K562 (cell line): ENCODE measurements around the gene ANKRD12. TPM values are rescaled to one million over a fixed set of nuclear protein-coding genes. Genes with fewer than 3 reads are reported as not detected.
A peak's percentile ranks its signal among the peaks of the same experiment; 100 is the strongest.

ENCODE experiments used
- KDM4B ChIP-seq, 2 experiments: fragments of 450-650 bp in 1 of 2; sonication (generic) in 1 of 2; IDR thresholded peaks; 2 replicates each; pipeline ENCODE4 v1.6.1; 2016 to 2017; ENCODE audit warnings: borderline replicate concordance in 2 of 2, antibody characterized with exemption in 1 of 2, low read depth in 1 of 2, mild to moderate bottlenecking in 1 of 2
- PML ChIP-seq: IDR thresholded peaks from 2 replicates; pipeline ENCODE4 v1.6.1; 2012; ENCODE audit warnings: low read length, inconsistent platforms
- POLR2AphosphoS5 ChIP-seq: IDR thresholded peaks from 2 replicates; pipeline ENCODE4 v1.6.1; 2011; ENCODE audit warnings: mild to moderate bottlenecking, low read depth, low read length, moderate library complexity; ENCODE audit not compliant: control insufficient read depth, insufficient read depth
- polyA plus RNA-seq, 8 experiments: library from polyadenylated mRNA; depleted of rRNA in 4 of 8; stranded (reverse) in 5 of 8; unstranded in 3 of 8; fragments of >200 nt; fragmentation: Nextera tagmentation in 2 of 8; fragmentation: Illumina TruSeq in 1 of 8; extraction: Ambion mirVana in 2 of 8; extraction: Trizol in 1 of 8; gene quantifications; 2 replicates each; pipeline versions ENCODE4 v1.2.1 to v1.2.3, GENCODE V29; 2011 to 2014; ENCODE audit warnings: inconsistent platforms in 1 of 8, missing spikeins in 1 of 8
- total RNA-seq, 7 experiments: library from RNA; depleted of rRNA in 6 of 7; stranded (reverse); fragments of >200 nt in 6 of 7; fragmentation: Illumina TruSeq in 2 of 7; extraction: Trizol in 2 of 7; gene quantifications; 2 replicates each; pipeline versions ENCODE4 v1.2.1 to v1.2.3, GENCODE V29; 2011 to 2021; ENCODE audit warnings: low replicate concordance in 1 of 7
- TF ChIP-seq, protein P1 (sequence below), 2 experiments: fragments of 150-350 bp in 1 of 2; IDR thresholded peaks; 2 replicates each; pipeline ENCODE4 v1.6.1; 2012 to 2016; ENCODE audit warnings: low read depth in 2 of 2, low read length in 2 of 2, mild to moderate bottlenecking in 1 of 2, moderate library complexity in 1 of 2
- TF ChIP-seq, protein P2 (sequence below): sonication (generic); formaldehyde crosslinking; IDR thresholded peaks from 2 replicates; pipeline ENCODE4 v1.8.1; 2023; ENCODE audit warnings: missing genetic modification reagents, mild to moderate bottlenecking, borderline replicate concordance
- TF ChIP-seq, protein P3 (sequence below), 3 experiments: IDR thresholded peaks in 2 of 3; conservative IDR thresholded peaks in 1 of 3; 2 replicates each; pipeline ENCODE4 v1.5.1; 2011 to 2012; ENCODE audit warnings: low read length in 3 of 3, mild to moderate bottlenecking in 3 of 3, control low read depth in 2 of 3, improper control_type of control experiment in 1 of 3, inconsistent platforms in 1 of 3, low read depth in 1 of 3, mixed read lengths in 1 of 3, moderate library complexity in 1 of 3; ENCODE audit not compliant: insufficient read depth in 2 of 3
- TF ChIP-seq, protein P4 (sequence below): sonication (generic); formaldehyde crosslinking; IDR thresholded peaks from 2 replicates; pipeline ENCODE4 v1.8.0; 2022; ENCODE audit warnings: mild to moderate bottlenecking, missing genetic modification reagents
- TF ChIP-seq, protein P5 (sequence below): fragments of 250-450 bp; sonication (Bioruptor Pico); IDR thresholded peaks from 2 replicates; pipeline ENCODE4 v1.5.0; 2020; ENCODE audit warnings: mild to moderate bottlenecking
- TF ChIP-seq, protein P6 (sequence below), 2 experiments: fragments of 450-650 bp; IDR thresholded peaks; 2 replicates each; pipeline ENCODE4 v1.6.1; 2016

The ANKRD12 gene
- total and polyA plus RNA-seq, 9 of the 15 experiments (the other 6 are each of a cell fraction or from before 2014, with no cell fraction given) = 6.6 to 28.2 (median 16.0) TPM

DNA sequence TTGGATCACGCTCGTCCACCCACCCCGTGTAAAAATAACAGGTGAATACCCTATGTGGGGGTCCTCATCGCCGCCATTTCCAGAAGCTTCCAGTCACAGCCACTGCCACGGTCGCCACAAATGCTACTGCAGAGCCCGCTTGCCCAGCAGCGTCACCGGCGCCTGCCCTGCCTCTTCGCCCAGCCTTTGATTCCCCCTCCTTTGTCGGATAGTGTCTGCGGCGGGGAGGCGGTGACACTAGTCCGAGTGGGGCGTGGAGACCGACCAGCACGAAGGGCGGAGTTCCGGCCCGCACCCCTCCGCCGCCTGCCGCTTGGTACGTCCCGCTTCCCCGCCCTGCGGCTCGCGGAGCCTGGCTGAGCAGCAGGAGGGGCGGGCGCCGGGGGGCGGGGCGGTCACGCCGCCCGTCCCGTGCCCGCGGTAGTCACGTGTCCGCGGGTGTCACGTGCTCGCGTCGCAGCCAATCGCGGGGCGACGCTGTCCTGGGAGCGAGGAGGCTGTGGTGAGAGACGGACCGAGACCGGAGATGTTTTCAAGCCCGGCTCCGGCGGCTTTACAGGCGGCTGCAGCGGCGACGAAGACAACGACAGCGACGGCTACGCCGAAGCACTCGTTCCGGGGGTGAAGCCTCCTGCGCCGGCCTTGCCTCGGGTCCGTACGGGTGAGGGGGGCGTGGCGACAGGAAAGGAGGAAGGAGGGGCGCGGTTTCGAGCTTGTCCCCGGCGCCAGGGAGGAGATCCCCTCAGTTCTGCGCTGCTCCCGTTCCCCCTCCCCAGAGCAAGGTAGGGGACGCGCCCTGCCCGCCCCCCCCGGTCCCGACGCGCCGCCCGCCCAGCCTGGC, at the start of gene ANKRD12 (continued):
- TF ChIP-seq, protein P1, sequence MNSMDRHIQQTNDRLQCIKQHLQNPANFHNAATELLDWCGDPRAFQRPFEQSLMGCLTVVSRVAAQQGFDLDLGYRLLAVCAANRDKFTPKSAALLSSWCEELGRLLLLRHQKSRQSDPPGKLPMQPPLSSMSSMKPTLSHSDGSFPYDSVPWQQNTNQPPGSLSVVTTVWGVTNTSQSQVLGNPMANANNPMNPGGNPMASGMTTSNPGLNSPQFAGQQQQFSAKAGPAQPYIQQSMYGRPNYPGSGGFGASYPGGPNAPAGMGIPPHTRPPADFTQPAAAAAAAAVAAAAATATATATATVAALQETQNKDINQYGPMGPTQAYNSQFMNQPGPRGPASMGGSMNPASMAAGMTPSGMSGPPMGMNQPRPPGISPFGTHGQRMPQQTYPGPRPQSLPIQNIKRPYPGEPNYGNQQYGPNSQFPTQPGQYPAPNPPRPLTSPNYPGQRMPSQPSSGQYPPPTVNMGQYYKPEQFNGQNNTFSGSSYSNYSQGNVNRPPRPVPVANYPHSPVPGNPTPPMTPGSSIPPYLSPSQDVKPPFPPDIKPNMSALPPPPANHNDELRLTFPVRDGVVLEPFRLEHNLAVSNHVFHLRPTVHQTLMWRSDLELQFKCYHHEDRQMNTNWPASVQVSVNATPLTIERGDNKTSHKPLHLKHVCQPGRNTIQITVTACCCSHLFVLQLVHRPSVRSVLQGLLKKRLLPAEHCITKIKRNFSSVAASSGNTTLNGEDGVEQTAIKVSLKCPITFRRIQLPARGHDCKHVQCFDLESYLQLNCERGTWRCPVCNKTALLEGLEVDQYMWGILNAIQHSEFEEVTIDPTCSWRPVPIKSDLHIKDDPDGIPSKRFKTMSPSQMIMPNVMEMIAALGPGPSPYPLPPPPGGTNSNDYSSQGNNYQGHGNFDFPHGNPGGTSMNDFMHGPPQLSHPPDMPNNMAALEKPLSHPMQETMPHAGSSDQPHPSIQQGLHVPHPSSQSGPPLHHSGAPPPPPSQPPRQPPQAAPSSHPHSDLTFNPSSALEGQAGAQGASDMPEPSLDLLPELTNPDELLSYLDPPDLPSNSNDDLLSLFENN (IDR thresholded peaks at IDR 0.05; ENCODE audit: low read depth in 2 of 2, low read length in 2 of 2) = peak in 1 of 2 experiments; percentile 51; a peak in 1 of 4 replicates
- TF ChIP-seq, protein P2, sequence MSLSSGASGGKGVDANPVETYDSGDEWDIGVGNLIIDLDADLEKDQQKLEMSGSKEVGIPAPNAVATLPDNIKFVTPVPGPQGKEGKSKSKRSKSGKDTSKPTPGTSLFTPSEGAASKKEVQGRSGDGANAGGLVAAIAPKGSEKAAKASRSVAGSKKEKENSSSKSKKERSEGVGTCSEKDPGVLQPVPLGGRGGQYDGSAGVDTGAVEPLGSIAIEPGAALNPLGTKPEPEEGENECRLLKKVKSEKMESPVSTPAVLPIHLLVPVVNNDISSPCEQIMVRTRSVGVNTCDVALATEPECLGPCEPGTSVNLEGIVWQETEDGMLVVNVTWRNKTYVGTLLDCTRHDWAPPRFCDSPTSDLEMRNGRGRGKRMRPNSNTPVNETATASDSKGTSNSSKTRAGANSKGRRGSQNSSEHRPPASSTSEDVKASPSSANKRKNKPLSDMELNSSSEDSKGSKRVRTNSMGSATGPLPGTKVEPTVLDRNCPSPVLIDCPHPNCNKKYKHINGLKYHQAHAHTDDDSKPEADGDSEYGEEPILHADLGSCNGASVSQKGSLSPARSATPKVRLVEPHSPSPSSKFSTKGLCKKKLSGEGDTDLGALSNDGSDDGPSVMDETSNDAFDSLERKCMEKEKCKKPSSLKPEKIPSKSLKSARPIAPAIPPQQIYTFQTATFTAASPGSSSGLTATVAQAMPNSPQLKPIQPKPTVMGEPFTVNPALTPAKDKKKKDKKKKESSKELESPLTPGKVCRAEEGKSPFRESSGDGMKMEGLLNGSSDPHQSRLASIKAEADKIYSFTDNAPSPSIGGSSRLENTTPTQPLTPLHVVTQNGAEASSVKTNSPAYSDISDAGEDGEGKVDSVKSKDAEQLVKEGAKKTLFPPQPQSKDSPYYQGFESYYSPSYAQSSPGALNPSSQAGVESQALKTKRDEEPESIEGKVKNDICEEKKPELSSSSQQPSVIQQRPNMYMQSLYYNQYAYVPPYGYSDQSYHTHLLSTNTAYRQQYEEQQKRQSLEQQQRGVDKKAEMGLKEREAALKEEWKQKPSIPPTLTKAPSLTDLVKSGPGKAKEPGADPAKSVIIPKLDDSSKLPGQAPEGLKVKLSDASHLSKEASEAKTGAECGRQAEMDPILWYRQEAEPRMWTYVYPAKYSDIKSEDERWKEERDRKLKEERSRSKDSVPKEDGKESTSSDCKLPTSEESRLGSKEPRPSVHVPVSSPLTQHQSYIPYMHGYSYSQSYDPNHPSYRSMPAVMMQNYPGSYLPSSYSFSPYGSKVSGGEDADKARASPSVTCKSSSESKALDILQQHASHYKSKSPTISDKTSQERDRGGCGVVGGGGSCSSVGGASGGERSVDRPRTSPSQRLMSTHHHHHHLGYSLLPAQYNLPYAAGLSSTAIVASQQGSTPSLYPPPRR (CRISPR knock-in tag) = no peak
- TF ChIP-seq, protein P3, sequence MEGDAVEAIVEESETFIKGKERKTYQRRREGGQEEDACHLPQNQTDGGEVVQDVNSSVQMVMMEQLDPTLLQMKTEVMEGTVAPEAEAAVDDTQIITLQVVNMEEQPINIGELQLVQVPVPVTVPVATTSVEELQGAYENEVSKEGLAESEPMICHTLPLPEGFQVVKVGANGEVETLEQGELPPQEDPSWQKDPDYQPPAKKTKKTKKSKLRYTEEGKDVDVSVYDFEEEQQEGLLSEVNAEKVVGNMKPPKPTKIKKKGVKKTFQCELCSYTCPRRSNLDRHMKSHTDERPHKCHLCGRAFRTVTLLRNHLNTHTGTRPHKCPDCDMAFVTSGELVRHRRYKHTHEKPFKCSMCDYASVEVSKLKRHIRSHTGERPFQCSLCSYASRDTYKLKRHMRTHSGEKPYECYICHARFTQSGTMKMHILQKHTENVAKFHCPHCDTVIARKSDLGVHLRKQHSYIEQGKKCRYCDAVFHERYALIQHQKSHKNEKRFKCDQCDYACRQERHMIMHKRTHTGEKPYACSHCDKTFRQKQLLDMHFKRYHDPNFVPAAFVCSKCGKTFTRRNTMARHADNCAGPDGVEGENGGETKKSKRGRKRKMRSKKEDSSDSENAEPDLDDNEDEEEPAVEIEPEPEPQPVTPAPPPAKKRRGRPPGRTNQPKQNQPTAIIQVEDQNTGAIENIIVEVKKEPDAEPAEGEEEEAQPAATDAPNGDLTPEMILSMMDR (IDR thresholded peaks at IDR 0.05 in 2 of 3, conservative IDR thresholded peaks at IDR 0.05 in 1 of 3; ENCODE audit: insufficient read depth in 2 of 3, low read depth in 1 of 3, low read length in 3 of 3) = no peak
- 0 out of 2 replicates have a peak, but pooled peaks have one; percentile 37 for TF ChIP-seq PML
- TF ChIP-seq, protein P4, sequence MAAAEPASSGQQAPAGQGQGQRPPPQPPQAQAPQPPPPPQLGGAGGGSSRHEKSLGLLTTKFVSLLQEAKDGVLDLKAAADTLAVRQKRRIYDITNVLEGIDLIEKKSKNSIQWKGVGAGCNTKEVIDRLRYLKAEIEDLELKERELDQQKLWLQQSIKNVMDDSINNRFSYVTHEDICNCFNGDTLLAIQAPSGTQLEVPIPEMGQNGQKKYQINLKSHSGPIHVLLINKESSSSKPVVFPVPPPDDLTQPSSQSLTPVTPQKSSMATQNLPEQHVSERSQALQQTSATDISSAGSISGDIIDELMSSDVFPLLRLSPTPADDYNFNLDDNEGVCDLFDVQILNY (CRISPR knock-in tag) = no peak
- TF ChIP-seq KDM4B (IDR thresholded peaks at IDR 0.05; ENCODE audit: borderline replicate concordance in 2 of 2, low read depth in 1 of 2) = peak in 1 of 2 experiments; percentile 89; a peak in 1 of 4 replicates
- TF ChIP-seq, protein P5, sequence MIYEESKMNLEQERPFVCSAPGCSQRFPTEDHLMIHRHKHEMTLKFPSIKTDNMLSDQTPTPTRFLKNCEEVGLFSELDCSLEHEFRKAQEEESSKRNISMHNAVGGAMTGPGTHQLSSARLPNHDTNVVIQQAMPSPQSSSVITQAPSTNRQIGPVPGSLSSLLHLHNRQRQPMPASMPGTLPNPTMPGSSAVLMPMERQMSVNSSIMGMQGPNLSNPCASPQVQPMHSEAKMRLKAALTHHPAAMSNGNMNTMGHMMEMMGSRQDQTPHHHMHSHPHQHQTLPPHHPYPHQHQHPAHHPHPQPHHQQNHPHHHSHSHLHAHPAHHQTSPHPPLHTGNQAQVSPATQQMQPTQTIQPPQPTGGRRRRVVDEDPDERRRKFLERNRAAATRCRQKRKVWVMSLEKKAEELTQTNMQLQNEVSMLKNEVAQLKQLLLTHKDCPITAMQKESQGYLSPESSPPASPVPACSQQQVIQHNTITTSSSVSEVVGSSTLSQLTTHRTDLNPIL (CRISPR knock-in tag) = no peak
- peak; percentile 14 for TF ChIP-seq POLR2AphosphoS5
- TF ChIP-seq, protein P6, sequence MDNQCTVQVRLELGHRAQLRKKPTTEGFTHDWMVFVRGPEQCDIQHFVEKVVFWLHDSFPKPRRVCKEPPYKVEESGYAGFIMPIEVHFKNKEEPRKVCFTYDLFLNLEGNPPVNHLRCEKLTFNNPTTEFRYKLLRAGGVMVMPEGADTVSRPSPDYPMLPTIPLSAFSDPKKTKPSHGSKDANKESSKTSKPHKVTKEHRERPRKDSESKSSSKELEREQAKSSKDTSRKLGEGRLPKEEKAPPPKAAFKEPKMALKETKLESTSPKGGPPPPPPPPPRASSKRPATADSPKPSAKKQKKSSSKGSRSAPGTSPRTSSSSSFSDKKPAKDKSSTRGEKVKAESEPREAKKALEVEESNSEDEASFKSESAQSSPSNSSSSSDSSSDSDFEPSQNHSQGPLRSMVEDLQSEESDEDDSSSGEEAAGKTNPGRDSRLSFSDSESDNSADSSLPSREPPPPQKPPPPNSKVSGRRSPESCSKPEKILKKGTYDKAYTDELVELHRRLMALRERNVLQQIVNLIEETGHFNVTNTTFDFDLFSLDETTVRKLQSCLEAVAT (IDR thresholded peaks at IDR 0.05) = 0 out of 4 replicates have a peak, but pooled peaks of 1 of the 2 experiments have one; percentile 36
